Ishikawa (cell line): ENCODE measurements around the gene DPEP2NB.

Source experiments
- CEBPB ChIP-seq: IDR thresholded peaks from 2 replicates; pipeline ENCODE4 v1.6.1; 2012
- CREB1 ChIP-seq: IDR thresholded peaks from 2 replicates; pipeline ENCODE4 v1.6.1; 2012; ENCODE audit warnings: low read depth
- EGR1 ChIP-seq: IDR thresholded peaks from 2 replicates; pipeline ENCODE4 v1.6.1; 2012
- EP300 ChIP-seq: IDR thresholded peaks from 2 replicates; pipeline ENCODE4 v1.6.1; 2012; ENCODE audit warnings: borderline replicate concordance
- FOXM1 ChIP-seq: IDR thresholded peaks from 2 replicates; pipeline ENCODE4 v1.6.1; 2012; ENCODE audit warnings: low read depth, borderline replicate concordance
- MAX ChIP-seq: IDR thresholded peaks from 2 replicates; pipeline ENCODE4 v1.6.1; 2012
- NFIC ChIP-seq: IDR thresholded peaks from 2 replicates; pipeline ENCODE4 v1.6.1; 2012
- RAD21 ChIP-seq: IDR thresholded peaks from 2 replicates; pipeline ENCODE4 v1.6.1; 2012; ENCODE audit warnings: low read depth
- REST ChIP-seq: IDR thresholded peaks from 2 replicates; pipeline ENCODE4 v1.6.1; 2012; ENCODE audit warnings: low read depth, mild to moderate bottlenecking
- TAF1 ChIP-seq: IDR thresholded peaks from 2 replicates; pipeline ENCODE4 v1.6.1; 2012; ENCODE audit warnings: low read depth, mild to moderate bottlenecking
- TCF12 ChIP-seq: IDR thresholded peaks from 2 replicates; pipeline ENCODE4 v1.6.1; 2012; ENCODE audit warnings: low read depth
- TEAD4 ChIP-seq: IDR thresholded peaks from 2 replicates; pipeline ENCODE4 v1.6.1; 2012
- USF1 ChIP-seq: IDR thresholded peaks from 2 replicates; pipeline ENCODE4 v1.6.1; 2012
- YY1 ChIP-seq: IDR thresholded peaks from 2 replicates; pipeline ENCODE4 v1.6.1; 2012; ENCODE audit warnings: low read depth
- ZBTB7A ChIP-seq: IDR thresholded peaks from 2 replicates; pipeline ENCODE4 v1.6.1; 2012; ENCODE audit warnings: low read depth

DPEP2NB gene

GRCh38 chr16:67967958-67968399 lies 47.7 kb downstream of the DPEP2NB start:
- no peak for TF ChIP-seq RAD21
- TF ChIP-seq REST, result no peak
- no peak for TF ChIP-seq USF1
- no peak for TF ChIP-seq YY1
- TF ChIP-seq FOXM1, result no peak
- no peak for TF ChIP-seq CREB1
- TF ChIP-seq MAX, result no peak
- no peak for TF ChIP-seq TEAD4

- no peak for TF ChIP-seq RAD21
- no peak for TF ChIP-seq EGR1
- TF ChIP-seq NFIC, result no peak
- no peak for TF ChIP-seq YY1
- TF ChIP-seq REST, result no peak
- no peak for TF ChIP-seq ZBTB7A
- TF ChIP-seq USF1, result no peak
- no peak for TF ChIP-seq EP300
- TF ChIP-seq CEBPB, result no peak
- TF ChIP-seq TCF12, result no peak
- no peak for TF ChIP-seq MAX
- TF ChIP-seq FOXM1, result no peak
- TF ChIP-seq TEAD4, result no peak
- no peak for TF ChIP-seq TAF1
- no peak for TF ChIP-seq CREB1
Observed at GRCh38 chr16:67967183-67967957, 48.3 kb downstream of the DPEP2NB start.

GRCh38 chr16:67966549-67967182 lies 49.0 kb downstream of the DPEP2NB start:
- TF ChIP-seq REST (no peak), TAF1 (no peak), TEAD4 (no peak), RAD21 (no peak), NFIC (no peak), CREB1 (no peak), TCF12 (no peak)
